Neural crest cell (in vitro differentiated cells): ENCODE data around the gene SMCHD1. TPM values are rescaled to one million over a fixed set of nuclear protein-coding genes. Genes with fewer than 3 reads are reported as not detected.

Experiments
- DNase-seq: peaks from one replicate; pipeline ENCODE4 v3.0.0; 2021; ENCODE audit warnings: low read depth, mixed read lengths, low spot score
- H3K27ac Mint-ChIP-seq: one replicate; pipeline ENCODE4 v1.8.0; 2021; ENCODE audit warnings: mild to moderate bottlenecking, mixed read lengths; ENCODE audit not compliant: unreplicated experiment
- H3K27me3 Mint-ChIP-seq: 2 replicates; pipeline ENCODE4 v1.8.0; 2021; ENCODE audit warnings: low read depth, mild to moderate bottlenecking, mixed read lengths
- H3K36me3 Mint-ChIP-seq: 2 replicates; pipeline ENCODE4 v1.8.0; 2021; ENCODE audit warnings: low read depth, mild to moderate bottlenecking, mixed read lengths
- H3K4me1 Mint-ChIP-seq: 2 replicates; pipeline ENCODE4 v1.8.0; 2021; ENCODE audit warnings: mixed read lengths
- H3K4me3 Mint-ChIP-seq: one replicate; pipeline ENCODE4 v1.8.0; 2021; ENCODE audit warnings: mild to moderate bottlenecking, mixed read lengths
- H3K9me3 Mint-ChIP-seq: 2 replicates; pipeline ENCODE4 v1.8.0; 2021; ENCODE audit warnings: mixed read lengths
- CTCF ChIP-seq: fragments of 200-600 bp; sonication (generic); conservative IDR thresholded peaks from 2 replicates; pipeline ENCODE4 v1.5.0; 2021; ENCODE audit warnings: antibody characterized with exemption, mild to moderate bottlenecking
- long read RNA-seq: library from polyadenylated mRNA; unstranded; transcript quantifications from one replicate; pipeline ENCODE4 v2.0.0, GENCODE V29; 2020
- total RNA-seq: library from RNA; stranded (reverse); gene quantifications from 2 replicates; pipeline ENCODE4 v1.2.1, GENCODE V29; 2021

The SMCHD1 gene
- total RNA-seq: 66.3 and 73.4 TPM in 2 replicates
- long read RNA-seq, partial matches to known transcripts: 9 of 15 reads
- long read RNA-seq, other reads (novel, unspliced or antisense): 6 of 15 reads

GRCh38 chr18:2655178-2655953 is at the start of gene SMCHD1:
Gene SMCHD1, plus strand, starts transcription at chr18:2655726. Its CDS starts 350 bp downstream, at chr18:2656076.
- Mint-ChIP-seq H3K4me1 (peaks cover 27% of the 10 kb centered on the region), H3K27ac (peak within 1 kb of the TSS; percentile 96), H3K36me3 (no peaks in the 10 kb centered on the region), H3K4me3 (peak within 1 kb of the TSS; percentile 93), H3K27me3 (peaks cover 20% of the 10 kb centered on the region), H3K9me3 (no peaks in the 10 kb centered on the region)
- peak; percentile 72 for DNase-seq
- no peak for TF ChIP-seq CTCF

GRCh38 chr18:2606335-2606734 is 49.2 kb upstream of the SMCHD1 start:
- no peak for TF ChIP-seq CTCF
- Mint-ChIP-seq H3K4me1 (no peaks in the 10 kb centered on the region), H3K9me3 (no peaks in the 10 kb centered on the region), H3K27ac (no peak overlapping the region), H3K27me3 (no peaks in the 10 kb centered on the region), H3K4me3 (no peak overlapping the region), H3K36me3 (peaks cover 8% of the 10 kb centered on the region)
- no peak for DNase-seq

- no peak for DNase-seq
- H3K4me3 Mint-ChIP-seq: no peak overlapping the region
- no peaks in the 10 kb centered on the region for H3K4me1 Mint-ChIP-seq
- H3K9me3 Mint-ChIP-seq: no peaks in the 10 kb centered on the region
- no peak for TF ChIP-seq CTCF
- H3K27ac Mint-ChIP-seq: peak overlapping the region; percentile 13
- H3K27me3 Mint-ChIP-seq: no peaks in the 10 kb centered on the region
- H3K36me3 Mint-ChIP-seq: peaks cover 8% of the 10 kb centered on the region
Measured at GRCh38 chr18:2609604-2610003, 45.9 kb upstream of the SMCHD1 start.

GRCh38 chr18:2610549-2610948 is 45.0 kb upstream of the SMCHD1 start:
- TF ChIP-seq CTCF: no peak
- no peaks in the 10 kb centered on the region for H3K4me1 Mint-ChIP-seq
- no peaks in the 10 kb centered on the region for H3K27me3 Mint-ChIP-seq
- DNase-seq: no peak
- H3K9me3 Mint-ChIP-seq: no peaks in the 10 kb centered on the region
- H3K36me3 Mint-ChIP-seq: peaks cover 16% of the 10 kb centered on the region
- no peak overlapping the region for H3K4me3 Mint-ChIP-seq
- no peak overlapping the region for H3K27ac Mint-ChIP-seq

GRCh38 chr18:2612996-2613395 is 42.5 kb upstream of the SMCHD1 start:
- Mint-ChIP-seq H3K36me3 (peaks cover 18% of the 10 kb centered on the region), H3K4me3 (no peak overlapping the region), H3K9me3 (no peaks in the 10 kb centered on the region), H3K27ac (no peak overlapping the region), H3K4me1 (peaks cover 8% of the 10 kb centered on the region), H3K27me3 (no peaks in the 10 kb centered on the region)
- no peak for DNase-seq
- TF ChIP-seq CTCF: no peak
